Mesenchymal stem cell (in vitro differentiated cells and primary cell): Measurements from ENCODE around the gene SLC27A2.

Experiments
- DNase-seq: peaks from one replicate; pipeline ENCODE4 v3.0.0-alpha.2; 2013
- H2AFZ ChIP-seq: one replicate; pipeline ENCODE4 v1.6.1; 2013; ENCODE audit warnings: low read depth, mild to moderate bottlenecking, control low read depth, inconsistent platforms, low read length, moderate library complexity
- H2AK5ac ChIP-seq: 2 replicates; pipeline ENCODE4 v1.6.1; 2013; ENCODE audit warnings: low read length, moderate library complexity, mild to moderate bottlenecking, inconsistent platforms; ENCODE audit not compliant: severe bottlenecking
- H2BK120ac ChIP-seq: one replicate; pipeline ENCODE4 v1.6.1; 2013; ENCODE audit warnings: low read depth, mild to moderate bottlenecking, inconsistent platforms, low read length, moderate library complexity
- H2BK12ac ChIP-seq, 2 experiments: one replicate each; pipeline ENCODE4 v1.6.1; 2013; ENCODE audit warnings: inconsistent platforms in 2 of 2, low read length in 2 of 2, mild to moderate bottlenecking in 2 of 2, moderate library complexity in 2 of 2, control low read depth in 1 of 2
- H2BK15ac ChIP-seq: one replicate; pipeline ENCODE4 v1.6.1; 2013; ENCODE audit warnings: mild to moderate bottlenecking, low read depth, inconsistent platforms; ENCODE audit not compliant: poor library complexity, severe bottlenecking
- H2BK5ac ChIP-seq: 2 replicates; pipeline ENCODE4 v1.6.1; 2013; ENCODE audit warnings: low read depth, mild to moderate bottlenecking, low read length, control low read depth, inconsistent platforms; ENCODE audit not compliant: poor library complexity, severe bottlenecking
- H3K14ac ChIP-seq, 2 experiments: one replicate each; pipeline ENCODE4 v1.6.1; 2013; ENCODE audit warnings: inconsistent platforms in 2 of 2, low read length in 2 of 2, control low read depth in 1 of 2, mild to moderate bottlenecking in 1 of 2, moderate library complexity in 1 of 2
- H3K18ac ChIP-seq, 2 experiments: one replicate each; pipeline ENCODE4 v1.6.1; 2013; ENCODE audit warnings: inconsistent platforms in 2 of 2, low read length in 2 of 2, control low read depth in 1 of 2, low read depth in 1 of 2, mild to moderate bottlenecking in 1 of 2
- H3K23ac ChIP-seq, 2 experiments: one replicate each; pipeline ENCODE4 v1.6.1; 2013; ENCODE audit warnings: inconsistent platforms in 2 of 2, low read length in 2 of 2, mild to moderate bottlenecking in 2 of 2, moderate library complexity in 2 of 2, control low read depth in 1 of 2
- H3K27ac ChIP-seq: 2 replicates; pipeline ENCODE4 v1.5.1; 2013; ENCODE audit warnings: mild to moderate bottlenecking, moderate library complexity, low read length, control low read depth, inconsistent platforms; ENCODE audit not compliant: poor library complexity, severe bottlenecking
- H3K27me3 ChIP-seq, 2 experiments: 2 replicates each; pipeline versions ENCODE4 v1.6.1 to v1.7.0; 2013; ENCODE audit warnings: low read length in 2 of 2, mild to moderate bottlenecking in 2 of 2, moderate library complexity in 2 of 2, control low read depth in 1 of 2, inconsistent platforms in 1 of 2; ENCODE audit not compliant: control insufficient read depth in 1 of 2, insufficient read depth in 1 of 2
- H3K36me3 ChIP-seq, 2 experiments: 2 replicates each; pipeline versions ENCODE4 v1.6.1 to v1.7.0; 2013; ENCODE audit warnings: low read length in 2 of 2, control low read depth in 1 of 2, inconsistent platforms in 1 of 2, low read depth in 1 of 2, mild to moderate bottlenecking in 1 of 2; ENCODE audit not compliant: insufficient read depth in 2 of 2, control insufficient read depth in 1 of 2
- H3K4ac ChIP-seq, 2 experiments: one replicate each; pipeline ENCODE4 v1.6.1; 2013; ENCODE audit warnings: inconsistent platforms in 2 of 2, low read length in 2 of 2, mild to moderate bottlenecking in 2 of 2, moderate library complexity in 2 of 2, control low read depth in 1 of 2, low read depth in 1 of 2
- H3K4me1 ChIP-seq: 2 replicates; pipeline ENCODE4 v1.6.1; 2013; ENCODE audit warnings: low read depth, low read length, control low read depth; ENCODE audit not compliant: control insufficient read depth, insufficient read depth
- H3K4me2 ChIP-seq: 2 replicates; pipeline ENCODE4 v1.6.1; 2013; ENCODE audit warnings: low read length, mild to moderate bottlenecking, inconsistent platforms; ENCODE audit not compliant: poor library complexity, severe bottlenecking
- H3K4me3 ChIP-seq, 2 experiments: 2 replicates each; pipeline versions ENCODE4 v1.5.1 to v1.7.0; 2013; ENCODE audit warnings: low read length in 2 of 2, mild to moderate bottlenecking in 2 of 2, control low read depth in 1 of 2, low read depth in 1 of 2; ENCODE audit not compliant: insufficient read depth in 1 of 2
- H3K79me1 ChIP-seq: replicated peaks from 2 replicates; pipeline ENCODE4 v1.6.1; 2013; ENCODE audit warnings: mild to moderate bottlenecking, control low read depth, low read length, inconsistent platforms; ENCODE audit not compliant: poor library complexity, severe bottlenecking
- H3K9ac ChIP-seq: 2 replicates; pipeline ENCODE4 v1.7.0; 2013; ENCODE audit warnings: mild to moderate bottlenecking, low read length, moderate library complexity
- H3K9me3 ChIP-seq: 2 replicates; pipeline ENCODE4 v1.7.0; 2013; ENCODE audit warnings: mild to moderate bottlenecking, low read length; ENCODE audit not compliant: control insufficient read depth
- H4K8ac ChIP-seq: one replicate; pipeline ENCODE4 v1.6.1; 2013; ENCODE audit warnings: inconsistent platforms, mild to moderate bottlenecking, low read length, moderate library complexity
- H4K91ac ChIP-seq: one replicate; pipeline ENCODE4 v1.6.1; 2013; ENCODE audit warnings: mild to moderate bottlenecking, low read length, inconsistent platforms
- WGBS: methylation state at CpG from one replicate; pipeline ENCODE4 v1.1.7; 2013; ENCODE audit warnings: mixed read lengths; 5-methylcytosine and 5-hydroxymethylcytosine counted together

Gene SLC27A2

DNA sequence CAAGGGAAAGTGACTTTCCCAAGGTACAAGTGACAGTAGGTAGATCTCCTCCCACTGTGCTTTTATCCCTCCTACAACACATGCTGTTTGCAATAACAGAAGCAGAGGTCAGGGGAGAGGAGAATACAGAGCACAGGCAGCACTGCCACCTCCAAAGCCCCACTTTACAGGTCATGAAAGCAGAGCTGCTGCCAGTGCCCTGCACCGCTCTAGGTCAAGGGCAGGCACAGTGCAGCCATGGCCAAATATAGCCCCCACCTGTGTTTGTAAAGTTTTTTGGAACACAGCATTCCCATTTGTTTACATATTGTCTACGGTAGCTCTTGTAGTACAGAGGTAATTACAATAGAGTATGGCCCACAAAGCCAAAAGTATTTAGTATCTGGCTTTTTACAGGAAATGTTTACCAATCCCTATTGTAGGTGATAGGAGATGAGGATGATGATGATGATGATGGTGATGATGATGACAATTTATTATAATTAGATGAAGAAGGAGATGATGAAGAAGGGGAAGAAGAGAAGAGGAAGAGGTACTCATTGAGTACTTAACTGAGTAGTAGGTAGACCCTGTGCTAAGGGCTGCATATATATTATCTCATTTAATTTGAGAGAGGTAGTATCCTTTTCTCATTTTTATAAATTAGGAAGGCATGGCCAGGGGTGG, 63.1 kb downstream of the SLC27A2 start:
- no peak for DNase-seq
- Histone ChIP-seq H2BK12ac (no peak overlapping the region), H2AFZ (no peak overlapping the region), H3K27me3 (peaks cover 0 to 2% of the 10 kb centered on the region in 2 experiments), H2AK5ac (no peak overlapping the region), H3K9me3 (no peaks in the 10 kb centered on the region), H3K9ac (no peak overlapping the region), H3K18ac (no peak overlapping the region), H2BK15ac (no peak overlapping the region), H3K4me1 (peaks cover 2% of the 10 kb centered on the region), H2BK5ac (no peak overlapping the region), H2BK120ac (no peak overlapping the region), H3K23ac (no peak overlapping the region), H3K36me3 (no peaks in the 10 kb centered on the region), H4K8ac (no peak overlapping the region), H3K27ac (no peak overlapping the region), H3K14ac (no peak overlapping the region), H3K79me1 (no peaks in the 10 kb centered on the region), H3K4ac (no peak overlapping the region), H3K4me3 (no peak overlapping the region), H3K4me2 (no peak overlapping the region), H4K91ac (no peak overlapping the region)
- WGBS, result 94% methylated on average over 2 of the region's 2 CpGs

- Histone ChIP-seq H4K91ac (no peak overlapping the region), H3K27me3 (peaks cover 0 to 4% of the 10 kb centered on the region in 2 experiments), H3K9me3 (no peaks in the 10 kb centered on the region), H3K4me3 (no peak overlapping the region), H3K27ac (no peak overlapping the region), H2BK120ac (no peak overlapping the region), H2AFZ (no peak overlapping the region), H3K18ac (no peak overlapping the region), H3K23ac (no peak overlapping the region), H3K9ac (no peak overlapping the region), H3K14ac (no peak overlapping the region), H3K79me1 (no peaks in the 10 kb centered on the region), H3K4ac (no peak overlapping the region), H3K4me2 (no peak overlapping the region), H2BK15ac (no peak overlapping the region), H2BK12ac (no peak overlapping the region), H4K8ac (no peak overlapping the region), H2AK5ac (no peak overlapping the region), H2BK5ac (no peak overlapping the region), H3K4me1 (peaks cover 2% of the 10 kb centered on the region), H3K36me3 (no peaks in the 10 kb centered on the region)
- 89% methylated on average over 2 of the region's 2 CpGs for WGBS
- no peak for DNase-seq
These were observed 64.6 kb downstream of the SLC27A2 start for GRCh38 chr15:50246631-50247030.

DNA sequence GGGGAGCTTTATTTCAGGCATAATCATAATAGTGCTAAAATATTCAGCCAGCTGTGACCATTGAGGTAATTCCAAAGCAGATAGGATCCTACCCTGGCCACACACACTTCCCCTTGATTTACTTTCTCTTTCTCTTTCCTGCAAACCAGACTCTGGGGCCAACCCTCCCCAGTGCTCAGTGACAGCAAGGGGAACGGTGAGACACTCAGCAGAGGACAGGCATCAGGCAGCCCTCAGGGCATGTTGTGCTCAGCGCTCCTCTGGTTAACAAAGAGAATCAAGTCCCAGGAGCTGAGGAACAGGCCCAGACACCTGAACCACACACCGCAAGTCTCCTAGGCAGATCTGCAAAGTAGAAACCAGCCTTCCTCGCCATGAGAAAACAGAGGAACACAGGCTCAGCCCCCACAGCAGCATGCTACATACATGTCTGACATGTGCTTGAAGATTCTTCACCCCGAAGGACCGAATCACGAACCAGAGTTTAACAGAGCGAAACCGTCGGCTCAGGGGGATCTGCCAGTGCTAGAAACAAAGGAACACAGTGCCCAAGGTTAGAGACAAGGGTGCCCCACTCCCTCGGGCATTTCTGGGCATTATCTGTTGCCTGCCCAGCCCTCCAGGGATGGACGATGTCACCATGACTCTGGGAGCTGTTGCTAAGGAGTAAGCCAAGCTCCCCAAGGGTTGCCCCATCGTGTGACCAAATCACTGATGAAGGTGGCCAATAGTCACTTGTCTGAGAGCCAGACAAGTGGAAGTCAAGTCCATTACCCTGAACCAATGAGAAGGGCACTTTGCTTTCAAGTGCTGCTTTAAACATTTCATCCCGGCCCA, 66.0 kb downstream of the SLC27A2 start:
- Histone ChIP-seq H2AFZ (no peak overlapping the region), H3K27me3 (peaks cover 4 to 10% of the 10 kb centered on the region in 2 experiments), H3K4ac (peak overlapping the region in 1 of 2 experiments; percentile 21), H3K23ac (no peak overlapping the region), H3K4me3 (no peak overlapping the region), H3K4me1 (peaks cover 2% of the 10 kb centered on the region), H3K4me2 (no peak overlapping the region), H2BK15ac (no peak overlapping the region), H2BK12ac (no peak overlapping the region), H4K91ac (peak overlapping the region; percentile 70), H3K18ac (no peak overlapping the region), H2AK5ac (no peak overlapping the region), H3K79me1 (no peaks in the 10 kb centered on the region), H3K27ac (no peak overlapping the region), H4K8ac (peak overlapping the region; percentile 45), H3K14ac (no peak overlapping the region), H3K36me3 (no peaks in the 10 kb centered on the region), H3K9ac (no peak overlapping the region), H2BK120ac (no peak overlapping the region), H3K9me3 (no peaks in the 10 kb centered on the region), H2BK5ac (no peak overlapping the region)
- peak; percentile 57 for DNase-seq
- 89% methylated on average over 13 of the region's 14 CpGs for WGBS

DNA sequence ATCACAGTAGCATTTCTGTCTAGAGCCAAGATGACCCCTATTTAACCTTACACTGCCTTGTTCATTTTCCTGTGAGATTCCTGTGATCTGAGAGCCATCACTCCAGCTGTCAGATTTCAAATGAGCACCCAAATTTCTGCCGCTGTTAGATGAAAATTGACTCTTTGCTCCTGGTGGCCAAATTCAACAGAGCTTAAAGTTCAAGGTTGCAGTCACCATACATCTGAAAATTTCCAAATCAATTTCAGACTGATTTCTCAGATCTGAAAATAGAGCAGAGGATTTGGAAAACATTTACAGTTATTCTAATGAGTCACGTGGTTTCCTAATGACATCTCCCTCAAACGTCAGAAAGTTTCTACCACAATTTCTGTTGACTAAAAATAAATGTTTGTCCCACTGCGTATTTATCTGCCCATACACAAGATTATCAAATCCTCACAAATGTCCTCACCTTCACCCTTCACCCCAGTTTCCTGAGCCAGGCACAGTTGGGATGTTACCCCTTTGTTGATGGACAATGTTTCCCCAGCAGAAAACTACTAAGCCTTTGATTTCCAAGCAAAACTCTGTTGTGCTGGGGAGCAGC, 67.1 kb downstream of the SLC27A2 start:
- no peaks in the 10 kb centered on the region for H3K36me3 ChIP-seq
- no peak overlapping the region for H3K4me3 ChIP-seq
- no peaks in the 10 kb centered on the region for H3K9me3 ChIP-seq
- no peak overlapping the region for H2AK5ac ChIP-seq
- H2AFZ ChIP-seq, result no peak overlapping the region
- no peak overlapping the region for H3K23ac ChIP-seq
- peaks cover 2% of the 10 kb centered on the region for H3K4me1 ChIP-seq
- no peak overlapping the region for H3K9ac ChIP-seq
- H3K27ac ChIP-seq, result no peak overlapping the region
- WGBS, result 85% methylated on average over 4 of the region's 4 CpGs
- H3K18ac ChIP-seq, result no peak overlapping the region
- no peak overlapping the region for H3K4me2 ChIP-seq
- H3K79me1 ChIP-seq, result no peaks in the 10 kb centered on the region
- no peak overlapping the region for H2BK5ac ChIP-seq
- H3K14ac ChIP-seq, result no peak overlapping the region
- no peak overlapping the region for H3K4ac ChIP-seq
- no peak overlapping the region for H4K8ac ChIP-seq
- H2BK120ac ChIP-seq, result no peak overlapping the region
- H2BK12ac ChIP-seq, result no peak overlapping the region
- DNase-seq, result no peak
- H2BK15ac ChIP-seq, result no peak overlapping the region
- no peak overlapping the region for H4K91ac ChIP-seq
- H3K27me3 ChIP-seq, result peaks cover 10 to 15% of the 10 kb centered on the region in 2 experiments
